ENCODE results near the gene BCAS3.

- TF ChIP-seq POLR2A (IDR thresholded peaks at IDR 0.05) = no peak
- TF ChIP-seq, protein P1, sequence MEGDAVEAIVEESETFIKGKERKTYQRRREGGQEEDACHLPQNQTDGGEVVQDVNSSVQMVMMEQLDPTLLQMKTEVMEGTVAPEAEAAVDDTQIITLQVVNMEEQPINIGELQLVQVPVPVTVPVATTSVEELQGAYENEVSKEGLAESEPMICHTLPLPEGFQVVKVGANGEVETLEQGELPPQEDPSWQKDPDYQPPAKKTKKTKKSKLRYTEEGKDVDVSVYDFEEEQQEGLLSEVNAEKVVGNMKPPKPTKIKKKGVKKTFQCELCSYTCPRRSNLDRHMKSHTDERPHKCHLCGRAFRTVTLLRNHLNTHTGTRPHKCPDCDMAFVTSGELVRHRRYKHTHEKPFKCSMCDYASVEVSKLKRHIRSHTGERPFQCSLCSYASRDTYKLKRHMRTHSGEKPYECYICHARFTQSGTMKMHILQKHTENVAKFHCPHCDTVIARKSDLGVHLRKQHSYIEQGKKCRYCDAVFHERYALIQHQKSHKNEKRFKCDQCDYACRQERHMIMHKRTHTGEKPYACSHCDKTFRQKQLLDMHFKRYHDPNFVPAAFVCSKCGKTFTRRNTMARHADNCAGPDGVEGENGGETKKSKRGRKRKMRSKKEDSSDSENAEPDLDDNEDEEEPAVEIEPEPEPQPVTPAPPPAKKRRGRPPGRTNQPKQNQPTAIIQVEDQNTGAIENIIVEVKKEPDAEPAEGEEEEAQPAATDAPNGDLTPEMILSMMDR (IDR thresholded peaks at IDR 0.05 in 8 of 11, conservative IDR thresholded peaks at IDR 0.05 in 3 of 11) = no peak
- TF ChIP-seq POLR2AphosphoS5 (IDR thresholded peaks at IDR 0.05) = no peak
These were observed 478.1 kb downstream of the BCAS3 start for GRCh38 chr17:61155590-61156237.

Data from spleen (tissue), 7 donors.